ENCODE data around the gene DAD1.
A peak's percentile ranks its signal among the peaks of the same experiment; 100 is the strongest.

The DAD1 gene

DNA sequence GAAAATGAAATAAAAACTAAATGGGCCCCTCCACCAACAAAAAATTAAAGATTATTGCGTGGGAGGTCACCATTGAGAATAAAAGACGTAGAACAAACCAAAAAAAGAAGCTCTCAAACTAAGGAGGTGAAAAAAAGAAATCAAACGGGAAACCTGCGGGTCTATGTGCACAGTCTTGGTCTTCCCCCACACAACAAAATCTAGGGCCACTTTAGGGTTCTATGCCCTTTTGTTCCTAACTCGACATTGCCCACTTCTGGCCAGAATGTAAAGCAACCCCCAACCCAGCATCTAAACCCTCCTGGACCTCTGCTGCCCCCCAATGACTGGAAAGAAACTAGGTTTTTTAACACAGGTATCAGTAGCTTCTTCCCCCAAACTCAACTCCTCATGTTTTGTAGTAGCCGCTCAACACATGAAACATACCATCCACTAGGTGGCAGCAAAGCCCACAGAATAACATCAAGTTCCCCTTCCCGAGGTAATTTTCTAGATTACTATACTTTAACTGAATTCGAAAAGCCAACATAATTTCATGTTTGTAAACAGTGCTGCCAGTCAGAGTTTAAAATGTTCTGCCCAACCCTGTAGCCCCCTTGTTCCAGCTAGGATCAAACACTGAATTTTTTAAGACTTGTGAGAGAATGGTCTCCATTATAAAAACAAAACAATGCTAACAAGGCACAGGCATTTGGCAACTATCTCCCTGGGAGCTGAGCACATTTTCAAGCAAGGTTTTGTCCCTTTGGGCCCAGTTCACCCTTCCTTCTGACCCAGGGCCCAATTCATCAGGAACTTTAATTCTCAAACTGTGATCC, 18.7 kb downstream of the DAD1 start:
- peaks cover 32% of the 10 kb centered on the region for H3K79me2 ChIP-seq (ENCODE audit: insufficient read depth, low read length)

DNA sequence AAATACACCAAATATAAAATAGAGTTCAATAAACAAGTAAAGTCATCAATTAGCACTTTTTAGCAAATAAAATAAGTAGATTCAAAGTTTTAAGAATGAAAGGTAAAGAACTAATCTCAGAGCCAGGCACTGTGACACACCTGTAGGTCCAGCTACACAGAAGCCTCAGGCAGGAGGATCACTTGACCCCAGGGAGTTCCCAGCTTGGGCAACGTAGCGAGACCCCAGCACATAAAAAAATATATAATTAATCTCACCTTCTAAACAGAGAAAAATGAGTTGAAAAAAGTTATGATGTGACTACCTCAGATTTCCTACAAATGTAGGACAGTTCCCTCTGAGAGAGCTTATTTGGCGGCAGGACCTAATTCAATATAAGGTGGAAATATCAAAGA, 19.3 kb downstream of the DAD1 start:
- no peak for TF ChIP-seq EZH2phosphoT487 (conservative IDR thresholded peaks at IDR 0.05; ENCODE audit: low read length)
- TF ChIP-seq, protein P1, sequence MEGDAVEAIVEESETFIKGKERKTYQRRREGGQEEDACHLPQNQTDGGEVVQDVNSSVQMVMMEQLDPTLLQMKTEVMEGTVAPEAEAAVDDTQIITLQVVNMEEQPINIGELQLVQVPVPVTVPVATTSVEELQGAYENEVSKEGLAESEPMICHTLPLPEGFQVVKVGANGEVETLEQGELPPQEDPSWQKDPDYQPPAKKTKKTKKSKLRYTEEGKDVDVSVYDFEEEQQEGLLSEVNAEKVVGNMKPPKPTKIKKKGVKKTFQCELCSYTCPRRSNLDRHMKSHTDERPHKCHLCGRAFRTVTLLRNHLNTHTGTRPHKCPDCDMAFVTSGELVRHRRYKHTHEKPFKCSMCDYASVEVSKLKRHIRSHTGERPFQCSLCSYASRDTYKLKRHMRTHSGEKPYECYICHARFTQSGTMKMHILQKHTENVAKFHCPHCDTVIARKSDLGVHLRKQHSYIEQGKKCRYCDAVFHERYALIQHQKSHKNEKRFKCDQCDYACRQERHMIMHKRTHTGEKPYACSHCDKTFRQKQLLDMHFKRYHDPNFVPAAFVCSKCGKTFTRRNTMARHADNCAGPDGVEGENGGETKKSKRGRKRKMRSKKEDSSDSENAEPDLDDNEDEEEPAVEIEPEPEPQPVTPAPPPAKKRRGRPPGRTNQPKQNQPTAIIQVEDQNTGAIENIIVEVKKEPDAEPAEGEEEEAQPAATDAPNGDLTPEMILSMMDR (IDR thresholded peaks at IDR 0.05; ENCODE audit: insufficient read depth, low read length, poor library complexity, severe bottlenecking): no peak
- H3K9ac ChIP-seq (ENCODE audit: low read length): peak overlapping the region; percentile 62

More for the DNA sequence above, 18.7 kb downstream of the DAD1 start:
- peak overlapping the region; percentile 95 for H3K27ac ChIP-seq (ENCODE audit: low read depth, low read length)
- no peaks in the 10 kb centered on the region for H4K20me1 ChIP-seq (ENCODE audit: low read depth, low read length)
- H3K27me3 ChIP-seq (ENCODE audit: low read length): no peaks in the 10 kb centered on the region
- no peaks in the 10 kb centered on the region for H3K9me3 ChIP-seq (ENCODE audit: insufficient read depth, low read length)
- H3K36me3 ChIP-seq (ENCODE audit: low read length): peaks cover 13% of the 10 kb centered on the region
- TF ChIP-seq, protein P1 (IDR thresholded peaks at IDR 0.05; ENCODE audit: insufficient read depth, low read length, poor library complexity, severe bottlenecking): peak; percentile 100
- TF ChIP-seq EZH2phosphoT487 (conservative IDR thresholded peaks at IDR 0.05; ENCODE audit: low read length): no peak
- H3K4me3 ChIP-seq (ENCODE audit: insufficient read depth, low read length, poor library complexity, severe bottlenecking): peak overlapping the region; percentile 32
- H3K9ac ChIP-seq (ENCODE audit: low read length): peak overlapping the region; percentile 62
- H2AFZ ChIP-seq (ENCODE audit: low read depth, low read length, severe bottlenecking): peak overlapping the region; percentile 52
- H3F3A ChIP-seq (ENCODE audit: insufficient read depth): peaks cover 70% of the 10 kb centered on the region
- no peaks in the 10 kb centered on the region for H3K9me2 ChIP-seq (replicated peaks; ENCODE audit: insufficient read depth, low read length)
- H3K4me2 ChIP-seq (ENCODE audit: low read depth, low read length, poor library complexity, severe bottlenecking): peak overlapping the region; percentile 92

DNA sequence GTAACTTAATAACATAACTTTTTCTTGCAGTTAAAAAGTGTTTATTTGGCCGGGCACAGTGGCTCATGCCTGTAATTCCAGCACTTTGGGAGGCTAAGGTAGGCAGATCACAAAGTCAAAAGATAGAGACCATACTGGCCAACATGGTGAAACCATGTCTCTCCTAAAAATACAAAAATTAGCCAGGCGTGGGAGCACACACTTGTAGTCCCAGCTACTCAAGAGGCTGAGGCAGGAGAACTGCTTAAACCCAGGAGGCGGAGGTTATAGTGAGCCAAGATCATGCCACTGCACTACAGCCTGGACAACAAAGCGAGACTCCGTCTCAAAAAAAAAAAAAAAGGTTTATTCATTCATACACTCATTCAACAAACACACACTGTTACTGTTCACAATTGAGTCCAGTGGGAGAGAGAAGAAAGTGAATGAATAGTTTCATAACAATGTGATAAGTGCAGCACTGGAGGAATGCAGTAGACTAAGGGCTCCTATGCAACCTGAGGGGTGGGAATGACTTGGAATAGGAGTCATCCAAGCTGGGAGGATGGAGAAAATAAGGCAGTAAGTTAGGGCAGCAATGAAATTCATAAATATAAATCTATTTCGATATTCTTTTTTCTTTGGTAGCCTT, 19.8 kb downstream of the DAD1 start:
- Histone ChIP-seq H3K27ac (ENCODE audit: low read depth, low read length) (peak overlapping the region; percentile 95), H3K9ac (ENCODE audit: low read length) (peak overlapping the region; percentile 62), H3K4me2 (ENCODE audit: low read depth, low read length, poor library complexity, severe bottlenecking) (peak overlapping the region; percentile 92), H2AFZ (ENCODE audit: low read depth, low read length, severe bottlenecking) (no peak overlapping the region), H3K9me3 (ENCODE audit: insufficient read depth, low read length) (no peaks in the 10 kb centered on the region), H3F3A (ENCODE audit: insufficient read depth) (peaks cover 82% of the 10 kb centered on the region), H3K36me3 (ENCODE audit: low read length) (peaks cover 7% of the 10 kb centered on the region; the same call in 1 of the 2 replicates), H3K4me3 (ENCODE audit: insufficient read depth, low read length, poor library complexity, severe bottlenecking) (peak overlapping the region; percentile 32), H4K20me1 (ENCODE audit: low read depth, low read length) (no peaks in the 10 kb centered on the region), H3K79me2 (ENCODE audit: insufficient read depth, low read length) (peaks cover 32% of the 10 kb centered on the region), H3K27me3 (ENCODE audit: low read length) (no peaks in the 10 kb centered on the region), H3K9me2 (replicated peaks; ENCODE audit: insufficient read depth, low read length) (no peaks in the 10 kb centered on the region)
- no peak for TF ChIP-seq EZH2phosphoT487 (conservative IDR thresholded peaks at IDR 0.05; ENCODE audit: low read length)
- TF ChIP-seq, protein P1 (IDR thresholded peaks at IDR 0.05; ENCODE audit: insufficient read depth, low read length, poor library complexity, severe bottlenecking): no peak

More for the DNA sequence above, 19.3 kb downstream of the DAD1 start:
- Histone ChIP-seq H3K9me2 (replicated peaks; ENCODE audit: insufficient read depth, low read length) (no peaks in the 10 kb centered on the region), H3K27ac (ENCODE audit: low read depth, low read length) (peak overlapping the region; percentile 95), H3K4me2 (ENCODE audit: low read depth, low read length, poor library complexity, severe bottlenecking) (peak overlapping the region; percentile 92), H2AFZ (ENCODE audit: low read depth, low read length, severe bottlenecking) (no peak overlapping the region), H3K4me3 (ENCODE audit: insufficient read depth, low read length, poor library complexity, severe bottlenecking) (peak overlapping the region; percentile 32), H3K9me3 (ENCODE audit: insufficient read depth, low read length) (no peaks in the 10 kb centered on the region), H4K20me1 (ENCODE audit: low read depth, low read length) (no peaks in the 10 kb centered on the region), H3K27me3 (ENCODE audit: low read length) (no peaks in the 10 kb centered on the region), H3F3A (ENCODE audit: insufficient read depth) (peaks cover 77% of the 10 kb centered on the region), H3K36me3 (ENCODE audit: low read length) (peaks cover 11% of the 10 kb centered on the region), H3K79me2 (ENCODE audit: insufficient read depth, low read length) (peaks cover 32% of the 10 kb centered on the region)
